DMS114 treated with DMSO at 0.1 percent for 48 hours (cell line): ENCODE measurements around the gene MACROD2.

Source experiments
- DNase-seq: peaks from one replicate; lab custom pipeline; 2025; ENCODE audit not compliant: unreplicated experiment; lab: John Stamatoyannopoulos, UW

Gene MACROD2

DNA sequence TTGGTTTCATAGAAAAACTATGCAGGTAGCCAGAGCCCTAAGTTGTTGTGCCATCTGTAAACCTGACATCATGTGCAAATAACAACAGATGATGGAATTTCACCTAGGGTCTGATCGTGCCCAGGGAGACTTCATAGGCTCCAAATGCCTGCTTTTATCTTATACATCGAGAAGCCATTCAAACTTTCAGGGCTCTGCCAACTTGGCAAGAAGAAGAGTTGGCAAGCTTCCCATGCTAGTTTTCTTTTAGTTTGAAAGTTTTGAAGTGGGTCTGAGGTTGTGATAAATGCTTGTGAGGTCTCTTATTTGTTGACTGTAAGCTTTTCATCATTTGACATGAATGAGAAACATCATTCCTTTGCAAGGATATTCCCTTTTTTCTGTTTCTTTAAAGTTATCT is 517.5 kb downstream of the MACROD2 start:
- DNase-seq: no peak

DNA sequence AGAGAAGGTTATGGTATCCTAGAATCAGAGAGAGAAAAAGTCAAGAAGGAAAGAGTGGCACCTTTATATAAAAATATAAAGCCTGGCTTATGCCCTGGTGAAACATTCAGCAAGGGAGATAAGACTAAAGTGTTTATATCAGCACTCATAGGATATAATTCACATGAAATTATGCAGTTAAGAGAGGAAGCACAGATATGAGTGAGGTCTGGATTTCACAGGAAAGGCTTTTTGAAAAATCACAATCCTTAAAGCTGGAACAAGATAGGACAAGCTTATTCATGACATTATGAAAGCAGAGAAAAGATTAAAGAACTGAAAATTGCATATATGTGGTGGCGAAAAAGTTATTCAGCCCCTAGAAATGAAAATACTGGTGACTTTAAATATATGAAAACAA is 523.3 kb downstream of the MACROD2 start:
- DNase-seq: no peak

DNA sequence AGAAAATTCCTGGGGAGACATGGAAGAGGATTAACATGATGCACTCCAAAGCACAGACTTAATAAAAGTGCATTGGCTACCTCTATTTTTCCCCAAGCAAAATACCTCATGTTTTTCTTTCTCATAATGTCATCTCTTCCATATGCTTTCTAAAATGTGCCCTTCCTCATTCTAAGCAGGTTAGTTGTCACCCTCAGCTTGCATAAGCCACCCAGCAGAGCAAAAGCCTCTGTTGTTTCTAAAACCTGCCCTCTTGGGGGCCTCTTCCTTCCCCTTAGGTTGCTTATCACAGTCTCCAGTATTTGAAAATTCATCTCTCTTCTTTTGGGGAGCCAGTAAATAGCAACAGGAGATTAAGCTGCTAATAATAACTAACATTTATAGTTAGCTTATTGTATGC is 525.7 kb downstream of the MACROD2 start:
- no peak for DNase-seq

DNA sequence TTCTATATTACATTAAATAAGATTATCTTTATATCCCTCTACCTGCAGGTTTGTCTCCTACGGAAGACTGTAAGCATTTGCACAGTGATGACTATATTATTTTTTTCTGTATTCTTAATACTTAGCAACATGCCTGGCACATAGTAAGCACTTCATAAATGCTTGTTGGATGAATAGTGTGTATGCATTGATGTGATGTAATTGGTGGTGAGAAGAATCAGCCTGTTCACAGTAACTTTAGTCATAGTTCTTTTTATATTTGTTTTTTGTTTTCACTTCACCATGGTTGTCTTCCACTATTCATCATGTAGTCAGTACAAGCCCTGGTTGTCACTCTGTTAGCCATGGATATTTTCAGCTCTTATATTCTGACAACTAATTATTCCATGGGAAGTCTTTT is 526.1 kb downstream of the MACROD2 start:
- DNase-seq: no peak

DNA sequence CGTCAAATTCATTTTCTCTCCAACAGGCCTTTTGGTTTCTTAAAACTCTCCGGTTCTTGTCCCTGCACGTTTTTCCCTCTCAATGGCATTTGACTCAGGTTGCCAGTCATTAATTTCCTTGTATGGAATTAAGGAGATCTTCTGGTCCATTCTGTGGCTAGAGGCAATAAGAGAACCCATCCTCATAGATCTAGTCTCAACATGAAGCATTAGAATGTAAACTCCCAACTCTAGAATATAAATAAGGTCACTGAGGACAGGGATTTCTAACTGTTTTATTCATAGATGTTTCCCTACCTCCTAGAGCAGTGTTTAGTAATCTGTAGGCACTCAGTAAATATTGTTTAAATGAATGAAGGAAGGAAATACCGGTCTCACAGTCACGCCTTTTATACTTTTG is 527.3 kb downstream of the MACROD2 start:
- DNase-seq: no peak

DNA sequence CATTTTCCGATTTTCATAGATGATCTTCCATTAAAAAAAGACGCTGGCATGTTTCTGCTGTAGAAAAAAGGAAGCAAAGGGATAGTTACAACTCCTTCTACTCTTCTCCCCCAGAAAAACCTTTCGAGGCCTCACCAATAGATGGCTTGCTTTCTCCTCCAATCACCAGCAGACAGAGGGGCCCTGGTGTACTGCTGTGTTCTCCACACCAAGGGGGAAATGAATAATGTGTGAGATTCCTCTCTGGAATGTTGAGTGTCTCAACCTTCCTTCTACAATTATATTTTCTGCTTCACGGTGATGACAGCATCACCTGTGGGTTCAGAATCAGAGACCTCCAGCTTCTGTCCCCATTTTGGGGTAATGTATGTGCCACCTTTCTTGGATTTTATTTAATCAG is 527.8 kb downstream of the MACROD2 start:
- DNase-seq: no peak

DNA sequence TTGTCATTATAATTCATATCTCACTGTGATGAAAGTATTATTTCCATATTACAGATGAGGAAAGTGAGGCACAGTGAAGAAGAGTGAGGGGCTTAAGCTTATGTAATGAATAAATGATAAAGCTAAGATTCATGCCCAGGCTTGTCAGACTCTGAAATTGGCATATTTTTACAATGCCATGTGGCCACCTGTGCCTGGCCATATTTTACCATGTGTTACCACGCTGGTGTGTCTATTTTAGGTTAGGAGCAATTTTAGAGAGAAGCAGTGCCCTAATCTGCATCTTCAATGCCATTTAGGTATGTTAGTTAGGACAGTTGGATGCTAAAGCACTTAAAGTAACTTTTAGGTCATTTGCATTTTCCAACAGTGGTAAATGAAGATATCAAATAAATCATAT is 530.1 kb downstream of the MACROD2 start:
- DNase-seq: no peak

DNA sequence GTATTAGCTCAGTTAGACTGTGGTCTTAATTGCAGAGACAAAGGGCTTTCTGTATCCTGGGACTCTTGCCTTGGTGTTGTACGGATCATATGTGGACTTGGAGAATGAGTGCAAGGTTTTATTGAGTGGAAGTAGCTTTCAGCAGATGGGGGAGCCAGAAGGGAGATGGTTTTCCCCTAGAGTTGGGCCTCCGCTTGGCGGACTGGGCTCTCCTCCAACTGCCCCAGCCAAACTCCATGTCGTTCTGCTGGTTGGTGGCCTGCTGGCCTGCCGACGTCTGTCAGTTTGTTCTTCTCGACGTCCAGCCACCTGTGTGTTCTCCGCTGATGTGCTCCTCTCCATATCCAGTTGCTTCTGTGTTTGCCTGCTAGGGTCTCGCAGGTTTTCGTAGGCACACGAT is 531.6 kb downstream of the MACROD2 start:
- DNase-seq: no peak

DNA sequence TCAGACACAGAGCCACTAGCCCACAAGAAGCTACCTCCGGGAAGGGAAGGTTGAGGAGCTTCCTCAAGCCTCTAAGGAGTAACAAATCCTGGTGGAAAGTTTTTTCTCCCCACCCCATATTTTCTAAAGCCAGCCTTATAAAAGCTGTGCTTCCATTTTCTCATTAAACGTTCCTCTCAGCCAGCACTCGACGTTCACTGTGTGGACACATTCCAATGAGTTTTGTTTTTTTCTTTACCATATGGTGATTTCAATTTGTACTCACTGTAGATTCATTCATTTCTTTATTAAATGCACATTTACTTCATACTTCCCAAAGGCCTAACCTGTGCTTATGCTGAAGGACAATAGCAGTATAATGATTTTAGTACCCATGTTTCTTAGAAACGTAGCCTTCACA is 536.5 kb downstream of the MACROD2 start:
- no peak for DNase-seq

DNA sequence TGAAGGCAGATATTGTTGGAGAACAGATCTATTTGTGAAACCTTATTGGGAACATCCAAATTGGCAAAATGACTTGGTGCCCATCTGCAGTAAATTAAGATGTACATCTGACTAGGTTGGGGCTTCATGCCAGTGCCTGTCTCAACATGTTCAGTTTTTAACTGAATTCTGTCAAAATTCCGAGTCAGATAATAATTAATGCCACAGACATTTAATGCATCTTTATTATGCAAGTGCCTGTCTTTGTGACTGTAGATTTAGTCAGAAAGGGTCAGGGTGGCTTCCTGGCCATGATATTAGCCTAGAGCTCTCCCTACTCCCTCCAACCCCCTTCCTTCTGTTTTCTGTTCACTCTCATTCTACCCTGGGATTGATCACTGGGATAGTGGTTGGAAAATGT is 541.4 kb downstream of the MACROD2 start:
- no peak for DNase-seq

DNA sequence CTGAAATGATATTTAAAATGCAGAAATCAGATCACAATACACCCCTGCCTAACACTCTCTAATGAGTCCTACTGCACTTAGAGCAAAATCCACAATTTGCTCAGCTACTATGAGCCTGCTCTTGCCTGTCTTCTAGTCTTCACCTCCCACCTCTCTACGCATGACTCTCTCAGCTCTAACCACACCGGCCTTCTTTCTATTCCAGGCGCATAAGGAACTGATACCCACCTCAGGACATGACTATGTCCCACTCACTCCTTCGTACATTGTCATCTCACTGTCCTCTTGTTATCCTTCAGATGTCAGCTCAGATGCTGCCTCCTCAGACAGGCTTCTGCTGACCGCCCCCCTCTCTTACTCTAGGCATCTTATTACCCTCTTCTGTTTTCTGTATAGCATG is 543.1 kb downstream of the MACROD2 start:
- no peak for DNase-seq

DNA sequence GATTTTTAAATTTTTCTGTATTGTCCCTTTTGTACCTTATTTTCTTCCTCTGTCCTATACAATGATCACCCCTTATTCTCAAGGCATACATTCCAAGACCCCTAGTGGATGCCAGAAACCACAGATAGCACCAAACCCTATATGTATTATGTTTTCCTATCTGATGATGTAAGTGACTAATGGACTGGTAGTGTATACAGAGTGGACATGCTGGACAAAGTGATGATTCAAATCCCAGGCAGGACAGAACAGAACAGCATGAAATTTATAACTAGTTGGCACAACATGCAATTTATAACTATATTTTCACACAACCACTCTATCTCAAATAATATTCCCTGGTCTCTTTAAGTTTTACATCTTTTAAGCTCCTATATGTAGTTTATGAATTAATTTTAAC is 547.7 kb downstream of the MACROD2 start:
- no peak for DNase-seq

DNA sequence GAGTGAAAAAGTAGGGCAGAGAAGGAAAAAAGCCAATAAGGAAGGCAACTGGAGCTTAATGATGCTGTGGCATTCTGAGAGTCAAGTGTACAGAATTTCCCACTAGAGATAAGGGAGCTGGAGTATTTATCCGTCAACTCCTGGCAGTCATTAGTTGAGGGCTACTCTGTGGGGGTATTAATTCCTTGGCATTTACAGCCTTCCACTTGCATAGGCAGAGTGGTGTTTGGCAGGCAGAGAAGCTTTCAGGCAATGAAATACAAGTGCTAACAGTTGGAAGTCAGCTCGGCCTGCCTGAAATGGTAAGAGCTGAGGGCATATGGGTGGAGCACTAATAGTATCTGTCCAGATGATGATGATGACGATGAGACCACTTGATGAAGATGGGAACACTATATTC is 549.4 kb downstream of the MACROD2 start:
- no peak for DNase-seq

DNA sequence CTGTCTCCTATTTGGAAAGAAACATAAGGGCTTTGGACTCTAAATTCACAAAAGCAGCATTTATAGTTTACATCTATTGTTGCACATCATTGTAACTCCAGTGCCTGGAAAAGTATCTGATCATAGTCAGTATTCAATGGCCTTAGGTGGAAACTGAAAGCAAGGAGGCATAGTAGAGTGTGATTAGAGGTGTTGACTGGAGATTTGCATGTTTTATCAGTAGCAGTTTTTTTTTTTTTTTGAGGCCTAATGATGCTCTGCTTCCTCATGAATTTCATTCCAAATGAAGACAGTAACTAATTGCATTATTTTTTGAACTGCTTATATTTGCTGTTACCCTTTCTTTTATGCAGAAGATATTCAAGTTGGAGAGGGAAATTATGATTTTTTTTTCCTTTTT is 555.3 kb downstream of the MACROD2 start:
- no peak for DNase-seq

DNA sequence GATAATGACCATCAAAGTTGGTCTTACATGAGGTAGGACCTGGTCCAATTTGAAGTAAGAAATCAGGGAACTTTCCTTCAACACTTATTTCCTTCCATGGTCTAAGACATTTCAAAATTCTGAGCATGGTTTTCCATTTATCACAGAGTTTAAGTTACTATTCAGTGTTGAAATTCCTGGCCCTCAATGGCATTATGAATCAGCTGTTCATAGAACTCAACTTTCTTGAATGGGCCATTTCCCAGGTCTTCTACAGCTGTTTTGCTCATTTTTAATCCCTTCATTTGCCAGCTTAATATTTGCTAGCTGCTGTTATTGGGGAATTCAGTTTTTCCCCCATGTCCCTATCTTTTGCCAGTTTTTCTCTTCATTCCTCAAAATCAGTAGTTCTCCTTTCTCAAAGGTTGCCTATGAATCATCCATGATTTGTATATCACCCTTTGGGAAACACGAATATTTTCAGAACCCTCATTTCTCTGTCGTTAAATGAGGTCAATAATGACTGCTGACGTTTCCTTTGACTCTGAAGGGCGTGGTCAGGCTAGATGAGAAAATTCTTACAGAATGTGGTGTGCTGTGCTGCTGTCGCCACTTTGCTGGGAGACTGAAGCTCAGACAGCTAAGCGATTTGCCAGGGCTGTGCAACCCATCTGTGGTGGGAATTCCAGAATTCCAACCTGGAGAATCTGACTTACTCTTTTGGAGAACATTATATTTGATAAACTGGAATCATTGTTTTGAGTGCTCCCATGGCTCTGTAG is 558.6 kb downstream of the MACROD2 start:
- no peak for DNase-seq

DNA sequence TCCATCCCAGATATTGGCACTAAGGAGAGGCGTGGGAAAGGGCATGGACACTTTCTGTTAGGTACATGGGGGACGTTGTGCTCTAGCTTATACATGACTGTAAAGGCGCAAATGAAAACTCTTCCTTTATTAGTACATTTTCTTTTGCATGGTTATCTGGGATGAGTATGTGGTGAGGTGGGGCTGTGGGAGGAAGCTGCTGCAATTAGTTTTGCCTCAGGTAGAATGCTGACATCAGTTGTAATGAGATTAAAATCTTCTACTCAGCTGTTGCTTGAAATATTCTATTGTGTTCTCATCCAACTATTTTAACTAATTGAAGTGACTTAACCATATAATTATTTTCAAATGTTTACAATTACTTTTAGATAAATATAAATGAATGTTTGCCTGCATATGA is 560.4 kb downstream of the MACROD2 start:
- DNase-seq: no peak

DNA sequence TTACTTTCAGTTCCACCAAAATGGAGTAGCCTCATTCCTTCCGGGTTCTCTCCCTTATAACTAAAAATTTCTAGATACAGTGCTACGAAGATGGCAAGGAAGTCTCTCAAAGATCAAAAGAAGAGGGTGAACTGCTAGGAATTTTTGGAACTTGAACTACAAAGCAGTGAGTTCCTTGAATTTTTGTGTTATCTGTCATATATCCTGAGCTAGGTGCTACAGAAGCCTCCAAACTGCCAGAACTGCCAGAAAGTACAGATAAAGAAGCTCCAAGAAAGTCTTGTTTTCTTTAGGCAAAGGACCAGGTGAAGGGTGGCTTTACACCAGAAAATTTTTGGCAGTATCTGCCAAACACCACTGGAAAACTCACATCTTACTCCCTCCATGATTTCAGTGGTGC is 560.9 kb downstream of the MACROD2 start:
- no peak for DNase-seq

DNA sequence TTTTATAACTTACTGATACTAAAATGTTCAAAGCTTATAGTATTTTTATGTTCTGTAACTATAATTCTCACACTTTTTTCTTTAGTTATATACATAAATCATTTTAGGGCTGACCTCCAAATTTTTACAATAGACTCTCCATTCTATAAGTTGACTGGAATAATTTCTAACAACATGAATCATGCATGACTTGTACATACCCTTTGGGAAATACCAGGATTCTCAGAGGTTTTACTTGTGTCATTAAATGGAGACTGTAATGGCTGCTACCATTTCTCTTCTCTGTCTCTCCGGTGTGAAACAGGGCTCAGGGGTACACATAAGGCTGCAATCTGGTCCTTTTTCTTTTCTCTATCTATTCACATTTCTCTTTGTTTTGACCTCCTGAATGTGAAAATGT is 564.3 kb downstream of the MACROD2 start:
- DNase-seq: no peak

DNA sequence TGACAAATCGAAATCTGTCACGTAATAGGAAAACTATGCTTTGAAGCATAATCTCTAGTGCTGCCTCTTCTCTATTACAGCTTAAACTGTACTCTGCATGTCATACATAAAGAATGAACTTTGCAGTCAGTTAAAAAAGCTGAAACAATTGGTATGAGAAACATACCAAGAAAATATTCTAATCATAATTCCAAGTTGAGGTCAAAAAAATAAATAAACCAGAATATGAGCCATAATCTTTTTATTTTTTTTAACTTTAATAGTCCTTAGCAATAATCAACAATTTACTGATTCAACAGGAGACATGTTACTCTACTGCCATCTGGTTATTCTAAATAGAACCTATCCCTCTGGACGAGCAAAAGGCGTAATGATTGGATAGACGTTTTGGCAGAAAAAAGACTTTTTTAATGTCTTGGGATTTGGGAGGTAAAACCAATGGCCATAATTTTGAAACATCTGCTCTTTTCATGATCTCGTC is 566.5 kb downstream of the MACROD2 start:
- DNase-seq: no peak

DNA sequence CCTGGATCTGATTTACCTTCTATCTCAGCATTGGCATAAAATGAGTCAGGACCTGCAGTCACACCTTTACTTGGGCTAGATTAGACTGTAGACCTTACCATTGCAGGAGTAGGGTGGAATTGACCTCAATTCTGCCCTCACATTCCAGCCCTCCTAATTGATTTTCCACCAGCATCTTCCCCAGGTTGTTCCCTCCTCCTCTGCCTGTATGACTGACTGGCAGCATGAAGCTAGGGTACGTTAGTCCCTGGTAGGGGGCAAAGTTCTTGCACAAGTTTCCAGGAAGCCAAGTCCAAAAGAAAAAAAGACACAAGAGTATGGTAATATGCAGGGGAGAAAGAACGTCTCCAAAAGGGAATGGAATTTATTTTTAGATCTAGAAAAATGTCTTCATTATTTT is 567.7 kb downstream of the MACROD2 start:
- no peak for DNase-seq

DNA sequence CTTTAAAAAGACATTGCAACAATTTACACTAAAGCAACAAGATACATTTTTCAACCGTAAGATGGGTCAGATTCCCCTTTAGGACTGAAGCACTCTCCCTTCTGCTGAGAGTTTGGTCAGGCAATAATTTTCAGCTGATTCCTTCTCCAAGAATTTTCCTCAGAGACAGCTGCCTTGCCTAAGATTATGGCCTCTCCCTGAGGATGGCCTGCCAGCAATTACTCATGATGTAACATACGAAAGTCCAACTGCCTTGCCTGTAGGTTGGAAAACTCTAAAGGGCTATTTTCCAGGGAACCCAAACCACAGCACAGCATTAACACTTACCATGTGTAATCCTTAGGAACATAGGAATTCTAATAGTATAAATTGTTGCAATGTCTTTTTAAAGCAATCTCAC is 571.2 kb downstream of the MACROD2 start:
- no peak for DNase-seq

DNA sequence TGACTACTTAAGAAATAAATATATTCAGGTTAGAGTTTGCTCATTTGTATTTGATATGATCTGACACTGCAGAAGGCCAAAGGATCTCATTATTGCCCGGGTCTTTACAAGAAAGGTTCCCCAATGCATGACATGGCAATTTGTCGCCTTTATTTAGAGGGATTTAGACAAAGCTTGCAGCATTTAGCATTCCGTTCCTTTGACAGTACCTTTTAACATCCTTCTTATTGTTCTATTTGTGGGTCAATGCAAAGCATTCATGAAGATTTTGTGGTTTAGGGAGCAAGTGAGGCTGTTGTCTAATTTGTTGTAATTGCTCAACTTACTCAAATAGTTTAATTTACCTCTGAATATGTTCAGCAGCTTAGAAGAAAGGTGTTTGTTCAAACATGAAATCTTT is 572.9 kb downstream of the MACROD2 start:
- no peak for DNase-seq

DNA sequence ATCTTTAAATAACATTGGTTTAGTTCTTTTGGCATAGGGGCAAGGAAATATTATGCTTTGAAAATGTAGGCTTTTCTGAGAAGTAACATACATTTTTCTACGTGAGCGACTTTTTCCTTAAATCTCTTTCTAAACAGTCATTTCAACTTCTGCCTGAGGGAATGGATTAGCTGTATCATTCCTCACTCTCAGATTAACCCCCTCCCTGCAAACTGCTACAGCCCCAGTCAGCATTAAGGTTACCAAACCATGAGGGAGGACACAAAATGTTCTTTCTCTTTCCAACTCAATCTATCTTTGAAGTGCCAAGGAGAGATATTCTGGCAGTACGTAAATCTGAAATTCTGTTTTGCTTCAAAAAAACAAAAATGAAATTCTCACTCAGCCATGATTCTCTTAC is 573.4 kb downstream of the MACROD2 start:
- no peak for DNase-seq
